Type B pancreatic cell (in vitro differentiated cells): ENCODE results near the gene GFI1B. TPM values are rescaled to one million over a fixed set of nuclear protein-coding genes. Genes with fewer than 3 reads are reported as not detected.

ENCODE experiments used
- DNase-seq: peaks from one replicate; pipeline ENCODE4 v3.0.0; 2021; ENCODE audit warnings: mixed read lengths; ENCODE audit not compliant: unreplicated experiment; ENCODE audit errors: extremely low spot score
- H3K27ac Mint-ChIP-seq: 2 replicates; pipeline ENCODE4 v1.8.0; 2021; ENCODE audit warnings: mild to moderate bottlenecking, mixed read lengths
- H3K27me3 Mint-ChIP-seq: 2 replicates; pipeline ENCODE4 v1.8.0; 2021; ENCODE audit warnings: mixed read lengths
- H3K36me3 Mint-ChIP-seq: 2 replicates; pipeline ENCODE4 v1.8.0; 2021; ENCODE audit warnings: mixed read lengths
- H3K4me1 Mint-ChIP-seq: one replicate; pipeline ENCODE4 v1.8.0; 2021; ENCODE audit warnings: mixed read lengths; ENCODE audit not compliant: unreplicated experiment
- H3K4me3 Mint-ChIP-seq: 2 replicates; pipeline ENCODE4 v1.8.0; 2021; ENCODE audit warnings: mild to moderate bottlenecking, mixed read lengths
- H3K9me3 Mint-ChIP-seq: 2 replicates; pipeline ENCODE4 v1.8.0; 2021; ENCODE audit warnings: mixed read lengths
- total RNA-seq: library from RNA; stranded (reverse); gene quantifications from 2 replicates; pipeline ENCODE4 v1.2.1, GENCODE V29; 2021; ENCODE audit warnings: low replicate concordance
- TF ChIP-seq, protein P1 (sequence below): fragments of 200-600 bp; sonication (generic); conservative IDR thresholded peaks from 2 replicates; pipeline ENCODE4 v1.5.0; 2021; ENCODE audit warnings: antibody characterized with exemption, mild to moderate bottlenecking

The GFI1B gene
- total RNA-seq, 1 donor from 2014 or later: not detected

- no peaks in the 10 kb centered on the region for H3K9me3 Mint-ChIP-seq
- peaks cover 44% of the 10 kb centered on the region for H3K27me3 Mint-ChIP-seq
- H3K36me3 Mint-ChIP-seq: no peaks in the 10 kb centered on the region
- TF ChIP-seq, protein P1, sequence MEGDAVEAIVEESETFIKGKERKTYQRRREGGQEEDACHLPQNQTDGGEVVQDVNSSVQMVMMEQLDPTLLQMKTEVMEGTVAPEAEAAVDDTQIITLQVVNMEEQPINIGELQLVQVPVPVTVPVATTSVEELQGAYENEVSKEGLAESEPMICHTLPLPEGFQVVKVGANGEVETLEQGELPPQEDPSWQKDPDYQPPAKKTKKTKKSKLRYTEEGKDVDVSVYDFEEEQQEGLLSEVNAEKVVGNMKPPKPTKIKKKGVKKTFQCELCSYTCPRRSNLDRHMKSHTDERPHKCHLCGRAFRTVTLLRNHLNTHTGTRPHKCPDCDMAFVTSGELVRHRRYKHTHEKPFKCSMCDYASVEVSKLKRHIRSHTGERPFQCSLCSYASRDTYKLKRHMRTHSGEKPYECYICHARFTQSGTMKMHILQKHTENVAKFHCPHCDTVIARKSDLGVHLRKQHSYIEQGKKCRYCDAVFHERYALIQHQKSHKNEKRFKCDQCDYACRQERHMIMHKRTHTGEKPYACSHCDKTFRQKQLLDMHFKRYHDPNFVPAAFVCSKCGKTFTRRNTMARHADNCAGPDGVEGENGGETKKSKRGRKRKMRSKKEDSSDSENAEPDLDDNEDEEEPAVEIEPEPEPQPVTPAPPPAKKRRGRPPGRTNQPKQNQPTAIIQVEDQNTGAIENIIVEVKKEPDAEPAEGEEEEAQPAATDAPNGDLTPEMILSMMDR: no peak
- H3K4me3 Mint-ChIP-seq: no peak overlapping the region
- H3K27ac Mint-ChIP-seq: no peak overlapping the region
- H3K4me1 Mint-ChIP-seq: no peaks in the 10 kb centered on the region
- DNase-seq: no peak
Measured at GRCh38 chr9:132985071-132985350, 6.5 kb downstream of the GFI1B start.

GRCh38 chr9:132985489-132985888, 7.0 kb downstream of the GFI1B start:
- H3K27ac Mint-ChIP-seq: no peak overlapping the region
- H3K4me1 Mint-ChIP-seq: no peaks in the 10 kb centered on the region

GRCh38 chr9:132986114-132986513, 7.6 kb downstream of the GFI1B start:
- Mint-ChIP-seq H3K4me1 (no peaks in the 10 kb centered on the region), H3K27me3 (peaks cover 39% of the 10 kb centered on the region), H3K4me3 (no peak overlapping the region), H3K9me3 (no peaks in the 10 kb centered on the region), H3K36me3 (no peaks in the 10 kb centered on the region), H3K27ac (no peak overlapping the region)
- TF ChIP-seq, protein P1: no peak
- DNase-seq: no peak

More at GRCh38 chr9:132985489-132985888, 7.0 kb downstream of the GFI1B start:
- Mint-ChIP-seq H3K9me3 (no peaks in the 10 kb centered on the region), H3K4me3 (no peak overlapping the region), H3K36me3 (no peaks in the 10 kb centered on the region), H3K27me3 (peaks cover 45% of the 10 kb centered on the region)
- TF ChIP-seq, protein P1: no peak
- no peak for DNase-seq

DNA sequence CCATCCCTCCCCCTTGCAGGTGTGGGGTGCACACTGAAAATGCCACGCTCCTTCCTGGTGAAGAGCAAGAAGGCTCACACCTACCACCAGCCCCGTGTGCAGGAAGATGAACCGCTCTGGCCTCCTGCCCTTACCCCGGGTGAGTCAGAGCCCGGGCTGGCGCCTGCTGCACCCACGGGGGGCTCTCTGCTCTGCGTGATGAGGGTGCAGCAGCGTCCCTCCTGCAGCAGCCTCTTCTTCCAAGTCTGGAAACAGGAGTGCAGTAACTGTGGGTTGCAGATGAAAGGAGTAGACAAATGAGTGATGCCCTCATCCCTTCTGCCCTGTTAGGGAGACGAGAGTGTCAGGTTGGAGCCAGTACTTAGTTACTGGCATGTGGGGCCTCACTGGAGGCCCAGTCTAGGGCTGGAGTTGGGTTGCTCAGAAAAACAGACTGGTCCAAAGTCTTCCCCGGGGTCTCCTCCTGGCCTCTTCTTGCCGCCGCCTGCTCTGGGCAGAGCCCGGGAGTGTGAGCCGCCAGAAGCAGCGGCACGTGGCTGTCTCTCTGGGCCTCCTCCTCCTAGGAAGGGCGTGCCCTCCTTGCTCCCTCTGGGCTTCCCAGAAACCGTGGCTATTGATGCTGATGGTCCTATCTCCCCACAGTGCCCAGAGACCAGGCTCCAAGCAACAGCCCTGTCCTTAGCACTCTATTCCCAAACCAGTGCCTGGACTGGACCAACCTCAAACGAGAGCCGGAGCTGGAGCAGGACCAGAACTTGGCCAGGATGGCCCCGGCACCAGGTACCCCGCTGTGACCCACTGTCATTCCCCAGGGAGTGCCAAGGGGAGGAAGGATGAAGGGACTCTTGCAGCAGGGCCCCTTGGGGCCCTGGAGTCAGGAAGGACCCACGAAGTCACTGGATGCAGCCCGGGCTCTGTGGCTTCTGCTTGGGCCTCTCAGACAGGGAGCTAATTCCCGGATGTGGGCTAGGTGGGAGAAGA, 8.4 kb downstream of the GFI1B start:
- Mint-ChIP-seq H3K9me3 (no peaks in the 10 kb centered on the region), H3K36me3 (no peaks in the 10 kb centered on the region), H3K27me3 (peaks cover 39% of the 10 kb centered on the region), H3K27ac (no peak overlapping the region), H3K4me1 (peaks cover 5% of the 10 kb centered on the region), H3K4me3 (no peak overlapping the region)
- DNase-seq: no peak
- TF ChIP-seq, protein P1: no peak

GRCh38 chr9:132988244-132989013, 9.9 kb downstream of the GFI1B start:
- Mint-ChIP-seq H3K4me3 (no peak overlapping the region), H3K9me3 (no peaks in the 10 kb centered on the region), H3K27me3 (peaks cover 41% of the 10 kb centered on the region), H3K27ac (no peak overlapping the region), H3K4me1 (peaks cover 9% of the 10 kb centered on the region), H3K36me3 (no peaks in the 10 kb centered on the region)
- TF ChIP-seq, protein P1: no peak
- no peak for DNase-seq
